ENCODE measurements around the gene HDAC4. TPM values are rescaled to one million over a fixed set of nuclear protein-coding genes. Genes with fewer than 3 reads are reported as not detected.
A peak's percentile ranks its signal among the peaks of the same experiment; 100 is the strongest.

The HDAC4 gene
- total and polyA plus RNA-seq, 2 experiments from 2014 or later = 8.1 to 41.8 TPM

- TF ChIP-seq ZNF462 (CRISPR knock-in tag; IDR thresholded peaks at IDR 0.05) = no peak
These were observed 1.3 kb downstream of the HDAC4 start (continued) for GRCh38 chr2:239399433-239399920.

- peak overlapping the region; percentile 85; the same call in 1 of the 3 replicates for H3K4me3 Mint-ChIP-seq
- no peaks in the 10 kb centered on the region; the same call in 1 of the 3 replicates for H3K36me3 Mint-ChIP-seq (ENCODE audit: low read depth)
- DNase-seq (ENCODE audit: low spot score) = no peak
- TF ChIP-seq STAT1 (IDR thresholded peaks at IDR 0.05; ENCODE audit: unreplicated experiment) (no peak), REST (IDR thresholded peaks at IDR 0.05; ENCODE audit: unreplicated experiment) (no peak), ZNF462 (CRISPR knock-in tag; IDR thresholded peaks at IDR 0.05) (no peak)
- H3K9me3 Mint-ChIP-seq = no peaks in the 10 kb centered on the region
- Histone ChIP-seq H3K4me3 (peak overlapping the region; percentile 62; the same call in 1 of the 2 replicates), H3K27me3 (ENCODE audit: insufficient read depth) (no peaks in the 10 kb centered on the region), H3K79me2 (replicated peaks; ENCODE audit: insufficient read depth) (peaks cover 66% of the 10 kb centered on the region), H3K27ac (ENCODE audit: low read depth) (0 out of 2 replicates have a peak overlapping the region, but pooled peaks have one; percentile 39), H2AFZ (no peak overlapping the region), H3K36me3 (ENCODE audit: insufficient read depth) (no peaks in the 10 kb centered on the region), H3K9me2 (ENCODE audit: insufficient read depth) (no peaks in the 10 kb centered on the region), H3K4me2 (peak overlapping the region; percentile 81; the same call in 1 of the 2 replicates), H3F3A (replicated peaks; ENCODE audit: low read depth) (no peaks in the 10 kb centered on the region), H3K4me1 (ENCODE audit: insufficient read depth) (peaks cover 20% of the 10 kb centered on the region), H4K20me1 (replicated peaks; ENCODE audit: insufficient read depth) (peaks cover 44% of the 10 kb centered on the region)
- ATAC-seq = no peak
- H3K27ac Mint-ChIP-seq = no peak overlapping the region
- H3K27me3 Mint-ChIP-seq (ENCODE audit: insufficient read depth, low read depth, poor library complexity) = peaks cover 7% of the 10 kb centered on the region
- H3K4me1 Mint-ChIP-seq = peaks cover 49% of the 10 kb centered on the region
These were observed 2.3 kb downstream of the HDAC4 start for GRCh38 chr2:239398521-239398921.

Data from GM23338 (cell line).